Gastrocnemius medialis (tissue), 4 donors: Measurements from ENCODE around the gene ATP4B. TPM values are rescaled to one million over a fixed set of nuclear protein-coding genes. Genes with fewer than 3 reads are reported as not detected.

ENCODE experiments used
- ATAC-seq, 2 donors: fragments of 150-250 bp; one replicate each; pipeline ENCODE4 v1.9.1; 2016
- DNase-seq, 2 donors: peaks; one replicate each; pipeline ENCODE4 v3.0.0-alpha.2; 2019
- H3K27ac ChIP-seq, 4 donors: fragments of 200-600 bp; sonication (generic); 1 replicate in 1 of 4; 2 replicates in 3 of 4; pipeline ENCODE4 v1.5.1; 2016 to 2018; ENCODE audit warnings: mild to moderate bottlenecking in 2 of 4, moderate library complexity in 1 of 4
- H3K27me3 ChIP-seq, 3 donors: fragments of 200-600 bp; sonication (generic) in 2 of 3; 1 replicate in 1 of 3; 2 replicates in 2 of 3; pipeline versions ENCODE4 v1.5.1 to v1.6.0; 2016 to 2019; ENCODE audit warnings: mild to moderate bottlenecking in 1 of 3, moderate library complexity in 1 of 3
- H3K36me3 ChIP-seq, 2 donors: fragments of 200-600 bp; sonication (generic) in 1 of 2; one replicate each; pipeline ENCODE4 v1.5.1; 2017 to 2018
- H3K4me1 ChIP-seq, 2 donors: fragments of 200-600 bp; sonication (generic) in 1 of 2; one replicate each; pipeline ENCODE4 v1.5.1; 2016 to 2017; ENCODE audit warnings: mild to moderate bottlenecking in 2 of 2
- H3K4me3 ChIP-seq, 4 donors: fragments of 200-600 bp; sonication (generic) in 3 of 4; 1 replicate in 1 of 4; 2 replicates in 3 of 4; pipeline ENCODE4 v1.5.1; 2016 to 2019; ENCODE audit warnings: mild to moderate bottlenecking in 2 of 4
- H3K9me3 ChIP-seq, 3 donors: fragments of 200-600 bp; sonication (generic) in 2 of 3; 1 replicate in 1 of 3; 2 replicates in 2 of 3; pipeline ENCODE4 v1.5.1; 2016 to 2019
- POLR2A ChIP-seq, 2 donors: fragments of 450-650 bp; IDR thresholded peaks; one replicate each; pipeline ENCODE4 v1.6.1; 2017; ENCODE audit warnings: antibody characterized with exemption in 2 of 2, mild to moderate bottlenecking in 2 of 2, moderate library complexity in 2 of 2
- in situ Hi-C, 4 donors: fragments of 200-750 bp; cut with MboI; loops; one replicate each; pipeline versions ENCODE4 v1.15.0 to v1.8.0; 2017; ENCODE audit warnings: low sequenced_read_pairs in 4 of 4
- intact Hi-C: fragments of 100-400 bp; cut with DNase I; formaldehyde crosslinking; loops from one replicate; pipeline ENCODE4 v1.15.1; 2023; ENCODE audit warnings: low total_unique reads
- total RNA-seq, 4 donors: library from RNA; depleted of rRNA; stranded (reverse); fragments of >200 nt; gene quantifications; one replicate each; pipeline versions ENCODE4 v1.1.0 to v1.2.3, GENCODE V29; 2016
- TF ChIP-seq, protein P1 (sequence below), 5 experiments: fragments of 450-650 bp in 3 of 5; fragments of 200-600 bp in 2 of 5; sonication (generic) in 2 of 5; IDR thresholded peaks in 4 of 5; conservative IDR thresholded peaks in 1 of 5; 1 replicate in 4 of 5; 2 replicates in 1 of 5; pipeline ENCODE4 v1.5.1; 2016 to 2019; ENCODE audit warnings: antibody characterized with exemption in 5 of 5, mild to moderate bottlenecking in 3 of 5, moderate library complexity in 3 of 5

ATP4B gene
- total RNA-seq, 4 donors from 2014 or later, result not detected

DNA sequence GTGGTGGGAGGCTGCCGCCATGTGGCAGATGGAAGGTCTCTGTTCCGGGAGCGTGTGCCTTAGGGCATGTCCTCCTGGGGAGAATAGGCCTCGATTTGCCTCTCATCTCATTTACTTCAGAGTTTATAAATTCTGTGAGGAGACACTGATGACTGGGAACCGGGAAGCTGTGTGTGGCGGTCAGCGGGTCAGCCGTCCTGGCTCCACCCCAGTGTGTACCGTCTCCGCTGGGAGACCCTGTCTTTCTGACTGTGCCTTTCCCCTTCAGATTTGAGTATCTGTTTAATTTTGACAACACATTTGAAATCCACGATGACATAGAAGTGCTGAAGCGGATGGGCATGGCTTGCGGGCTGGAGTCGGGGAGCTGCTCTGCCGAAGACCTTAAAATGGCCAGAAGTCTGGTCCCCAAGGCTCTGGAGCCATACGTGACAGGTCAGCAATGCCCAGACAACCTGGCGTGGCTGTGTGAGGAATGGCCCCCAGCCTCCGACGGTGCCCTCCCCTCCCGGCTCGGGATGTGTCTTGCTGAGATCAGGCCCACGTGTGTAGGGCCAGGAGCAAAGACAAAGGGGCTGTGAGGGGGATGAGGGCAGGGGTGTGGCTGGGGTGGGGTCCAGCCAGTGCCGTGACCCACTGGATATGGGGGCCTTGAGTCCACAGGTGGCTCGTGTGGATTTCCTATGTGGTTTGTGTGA is 21.6 kb downstream of the ATP4B start:
- Histone ChIP-seq H3K4me1 (no peaks in the 10 kb centered on the region), H3K4me3 (no peak overlapping the region), H3K36me3 (peaks cover 0 to 68% of the 10 kb centered on the region in 2 donors), H3K27me3 (no peaks in the 10 kb centered on the region), H3K27ac (no peak overlapping the region), H3K9me3 (no peaks in the 10 kb centered on the region)
- intact Hi-C loops (no loop called here), in situ Hi-C loops (no loop called here)
- ATAC-seq, result no peak
- TF ChIP-seq POLR2A (IDR thresholded peaks at IDR 0.05), result no peak
- TF ChIP-seq, protein P1, sequence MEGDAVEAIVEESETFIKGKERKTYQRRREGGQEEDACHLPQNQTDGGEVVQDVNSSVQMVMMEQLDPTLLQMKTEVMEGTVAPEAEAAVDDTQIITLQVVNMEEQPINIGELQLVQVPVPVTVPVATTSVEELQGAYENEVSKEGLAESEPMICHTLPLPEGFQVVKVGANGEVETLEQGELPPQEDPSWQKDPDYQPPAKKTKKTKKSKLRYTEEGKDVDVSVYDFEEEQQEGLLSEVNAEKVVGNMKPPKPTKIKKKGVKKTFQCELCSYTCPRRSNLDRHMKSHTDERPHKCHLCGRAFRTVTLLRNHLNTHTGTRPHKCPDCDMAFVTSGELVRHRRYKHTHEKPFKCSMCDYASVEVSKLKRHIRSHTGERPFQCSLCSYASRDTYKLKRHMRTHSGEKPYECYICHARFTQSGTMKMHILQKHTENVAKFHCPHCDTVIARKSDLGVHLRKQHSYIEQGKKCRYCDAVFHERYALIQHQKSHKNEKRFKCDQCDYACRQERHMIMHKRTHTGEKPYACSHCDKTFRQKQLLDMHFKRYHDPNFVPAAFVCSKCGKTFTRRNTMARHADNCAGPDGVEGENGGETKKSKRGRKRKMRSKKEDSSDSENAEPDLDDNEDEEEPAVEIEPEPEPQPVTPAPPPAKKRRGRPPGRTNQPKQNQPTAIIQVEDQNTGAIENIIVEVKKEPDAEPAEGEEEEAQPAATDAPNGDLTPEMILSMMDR (IDR thresholded peaks at IDR 0.05 in 4 of 5, conservative IDR thresholded peaks at IDR 0.05 in 1 of 5), result no peak
- DNase-seq, result no peak

- no peak for ATAC-seq
- in situ Hi-C loops, result no loop called here
- peaks cover 0 to 64% of the 10 kb centered on the region in 2 donors for H3K36me3 ChIP-seq
Observed at GRCh38 chr13:113635709-113636108, 22.3 kb downstream of the ATP4B start.

DNA sequence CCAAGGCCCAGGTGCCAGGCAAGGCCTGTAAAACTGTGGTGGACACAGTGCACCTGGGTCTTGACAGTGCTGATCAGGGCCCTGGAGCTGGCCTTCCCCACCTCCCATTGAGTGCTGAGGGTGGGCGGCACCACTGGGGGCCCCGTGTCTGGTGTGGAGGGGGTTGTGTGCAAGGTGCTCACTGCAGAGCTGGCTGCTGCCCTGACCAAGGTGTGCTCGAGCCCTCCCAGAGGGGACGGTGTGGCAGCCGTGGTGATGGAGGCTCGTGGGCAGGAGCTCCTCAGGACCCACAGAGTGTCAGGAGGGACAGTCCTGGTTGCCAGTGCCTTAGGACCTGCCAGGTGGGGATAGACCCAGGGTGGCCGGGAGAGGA is 23.0 kb downstream of the ATP4B start:
- DNase-seq (no peak), ATAC-seq (no peak)
- in situ Hi-C loops, result no loop called here
- no peaks in the 10 kb centered on the region for H3K4me1 ChIP-seq
- H3K36me3 ChIP-seq, result peaks cover 0 to 58% of the 10 kb centered on the region in 2 donors
- H3K4me3 ChIP-seq, result no peak overlapping the region
- no peak for TF ChIP-seq POLR2A (IDR thresholded peaks at IDR 0.05)
- TF ChIP-seq, protein P1 (IDR thresholded peaks at IDR 0.05 in 4 of 5, conservative IDR thresholded peaks at IDR 0.05 in 1 of 5), result no peak
- H3K27me3 ChIP-seq, result no peaks in the 10 kb centered on the region
- intact Hi-C loops, result no loop called here
- no peak overlapping the region for H3K27ac ChIP-seq
- no peaks in the 10 kb centered on the region for H3K9me3 ChIP-seq

More at GRCh38 chr13:113635709-113636108, 22.3 kb downstream of the ATP4B start:
- DNase-seq, result no peak
- TF ChIP-seq, protein P1 (IDR thresholded peaks at IDR 0.05 in 4 of 5, conservative IDR thresholded peaks at IDR 0.05 in 1 of 5), result no peak
- TF ChIP-seq POLR2A (IDR thresholded peaks at IDR 0.05), result no peak
- Histone ChIP-seq H3K9me3 (no peaks in the 10 kb centered on the region), H3K4me1 (no peaks in the 10 kb centered on the region), H3K27ac (no peak overlapping the region), H3K27me3 (no peaks in the 10 kb centered on the region), H3K4me3 (no peak overlapping the region)
- intact Hi-C loops, result no loop called here

GRCh38 chr13:113634279-113635047 is 23.5 kb downstream of the ATP4B start:
- H3K36me3 ChIP-seq, result peaks cover 0 to 52% of the 10 kb centered on the region in 2 donors
- H3K4me3 ChIP-seq, result no peak overlapping the region
- DNase-seq, result no peak
- H3K4me1 ChIP-seq, result no peaks in the 10 kb centered on the region
- no peaks in the 10 kb centered on the region for H3K27me3 ChIP-seq
- TF ChIP-seq POLR2A (IDR thresholded peaks at IDR 0.05), result no peak
- TF ChIP-seq, protein P1 (IDR thresholded peaks at IDR 0.05 in 4 of 5, conservative IDR thresholded peaks at IDR 0.05 in 1 of 5), result no peak
- no peaks in the 10 kb centered on the region for H3K9me3 ChIP-seq
- no peak for ATAC-seq
- no peak overlapping the region for H3K27ac ChIP-seq
- in situ Hi-C loops (no loop called here), intact Hi-C loops (no loop called here)
